SK-N-SH treated with all-trans-retinoic acid at 6 μM for 48 hours (cell line): ENCODE measurements around the gene TMUB2.

Experiments used
- ATAC-seq: fragments of 200-7000 bp; cut with Tn5 transposase; 3 replicates; pipeline ENCODE4 v1.9.1; 2020; ENCODE audit warnings: mild to moderate bottlenecking, moderate library complexity
- BACH2 ChIP-seq: fragments of 250-450 bp; sonication (Bioruptor Pico); IDR thresholded peaks from 2 replicates; pipeline ENCODE4 v1.9.0; 2021; ENCODE audit warnings: mild to moderate bottlenecking, borderline replicate concordance
- CSDC2 ChIP-seq: fragments of 250-450 bp; sonication (Bioruptor Pico); IDR thresholded peaks from 2 replicates; pipeline ENCODE4 v1.5.0; 2020; ENCODE audit warnings: mild to moderate bottlenecking, moderate library complexity
- CSRNP3 ChIP-seq: fragments of 250-450 bp; sonication (Bioruptor Pico); IDR thresholded peaks from 2 replicates; pipeline ENCODE4 v1.5.1; 2021; ENCODE audit warnings: mild to moderate bottlenecking, moderate library complexity
- ESRRG ChIP-seq: fragments of 250-450 bp; sonication (Bioruptor Pico); IDR thresholded peaks from 2 replicates; pipeline ENCODE4 v1.6.1; 2021; ENCODE audit warnings: mild to moderate bottlenecking
- GLIS3 ChIP-seq: fragments of 250-450 bp; sonication (Bioruptor Pico); IDR thresholded peaks from 2 replicates; pipeline ENCODE4 v1.5.0; 2020; ENCODE audit warnings: mild to moderate bottlenecking, moderate library complexity
- ISL1 ChIP-seq: fragments of 250-450 bp; sonication (Bioruptor Pico); IDR thresholded peaks from 2 replicates; pipeline ENCODE4 v2.1.2; 2022; ENCODE audit warnings: mild to moderate bottlenecking, moderate library complexity
- OSR1 ChIP-seq: fragments of 250-450 bp; sonication (Bioruptor Pico); IDR thresholded peaks from 2 replicates; pipeline ENCODE4 v1.8.0; 2022; ENCODE audit warnings: moderate library complexity, mild to moderate bottlenecking, inconsistent platforms
- PPARA ChIP-seq: fragments of 250-450 bp; sonication (Bioruptor Pico); IDR thresholded peaks from 2 replicates; pipeline ENCODE4 v1.5.0; 2020; ENCODE audit warnings: mild to moderate bottlenecking, borderline replicate concordance
- RARB ChIP-seq: fragments of 250-450 bp; sonication (Bioruptor Pico); IDR thresholded peaks from 2 replicates; pipeline ENCODE4 v1.8.0; 2021; ENCODE audit warnings: mild to moderate bottlenecking, moderate library complexity
- SNAI2 ChIP-seq: fragments of 250-450 bp; sonication (Bioruptor Pico); IDR thresholded peaks from 2 replicates; pipeline ENCODE4 v1.5.0; 2020; ENCODE audit warnings: mild to moderate bottlenecking, moderate library complexity
- TCF4 ChIP-seq: fragments of 250-450 bp; sonication (Bioruptor Pico); IDR thresholded peaks from 2 replicates; pipeline ENCODE4 v1.8.0; 2021; ENCODE audit warnings: mild to moderate bottlenecking, moderate library complexity, borderline replicate concordance
- TOX ChIP-seq: fragments of 250-450 bp; sonication (Bioruptor Pico); IDR thresholded peaks from 2 replicates; pipeline ENCODE4 v1.8.0; 2021; ENCODE audit warnings: mild to moderate bottlenecking, moderate library complexity, borderline replicate concordance
- ZC3H10 ChIP-seq: fragments of 250-450 bp; sonication (Bioruptor Pico); IDR thresholded peaks from 2 replicates; pipeline ENCODE4 v1.5.1; 2021; ENCODE audit warnings: mild to moderate bottlenecking, moderate library complexity
- ZFP3 ChIP-seq: fragments of 250-450 bp; sonication (Bioruptor Pico); IDR thresholded peaks from 2 replicates; pipeline ENCODE4 v1.5.0; 2020; ENCODE audit warnings: mild to moderate bottlenecking, moderate library complexity
- ZFP30 ChIP-seq: fragments of 450-650 bp; formaldehyde crosslinking; IDR thresholded peaks from 2 replicates; pipeline ENCODE4 v1.5.0; 2022; ENCODE audit warnings: mild to moderate bottlenecking, moderate library complexity
- ZNF565 ChIP-seq: fragments of 450-650 bp; formaldehyde crosslinking; conservative IDR thresholded peaks from 2 replicates; pipeline ENCODE4 v1.5.0; 2020; ENCODE audit warnings: low read depth, mild to moderate bottlenecking, moderate library complexity
- ZNF70 ChIP-seq: fragments of 450-650 bp; formaldehyde crosslinking; IDR thresholded peaks from 2 replicates; pipeline ENCODE4 v1.5.0; 2020; ENCODE audit warnings: mild to moderate bottlenecking, moderate library complexity
- ZNF8 ChIP-seq: fragments of 450-650 bp; formaldehyde crosslinking; IDR thresholded peaks from 2 replicates; pipeline ENCODE4 v1.5.0; 2020; ENCODE audit warnings: mild to moderate bottlenecking, moderate library complexity
- TF ChIP-seq, protein P1 (sequence below): fragments of 250-450 bp; sonication (Bioruptor Pico); IDR thresholded peaks from 2 replicates; pipeline ENCODE4 v1.8.0; 2021; ENCODE audit warnings: low read depth, mild to moderate bottlenecking, moderate library complexity, borderline replicate concordance
- TF ChIP-seq, protein P2 (sequence below): fragments of 250-450 bp; sonication (Bioruptor Pico); IDR thresholded peaks from 2 replicates; pipeline ENCODE4 v1.5.1; 2020; ENCODE audit warnings: low read depth, mild to moderate bottlenecking, moderate library complexity
- TF ChIP-seq, protein P3 (sequence below): fragments of 250-450 bp; sonication (Bioruptor Pico); IDR thresholded peaks from 2 replicates; pipeline ENCODE4 v1.5.0; 2020; ENCODE audit warnings: mild to moderate bottlenecking, moderate library complexity
- TF ChIP-seq, protein P4 (sequence below): fragments of 250-450 bp; sonication (Bioruptor Pico); IDR thresholded peaks from 2 replicates; pipeline ENCODE4 v1.8.0; 2020; ENCODE audit warnings: mild to moderate bottlenecking, moderate library complexity, borderline replicate concordance

Gene TMUB2

DNA sequence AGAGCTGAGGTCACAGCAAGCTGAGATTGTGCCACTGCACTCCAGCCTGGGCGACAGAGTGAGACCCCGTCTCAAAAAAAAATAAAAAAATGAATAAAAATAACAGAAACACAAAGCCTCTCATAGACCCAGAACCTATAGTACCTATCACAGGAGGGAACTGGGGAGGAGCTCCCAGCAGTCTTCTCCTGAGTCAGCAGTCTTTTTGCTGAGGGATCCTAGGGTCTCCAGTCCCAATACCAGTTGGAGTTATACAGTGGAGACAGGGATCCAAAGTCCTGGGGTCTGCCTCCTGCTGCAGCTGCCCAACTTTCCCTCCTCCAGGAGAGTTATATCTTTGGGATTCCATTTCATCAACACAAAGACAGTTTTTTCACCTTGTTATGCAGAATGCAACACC lies 3.7 kb upstream of the TMUB2 start:
- no peak for TF ChIP-seq ZNF70
- no peak for TF ChIP-seq GLIS3 (CRISPR knock-in tag)
- TF ChIP-seq OSR1 (CRISPR knock-in tag), result no peak
- no peak for TF ChIP-seq RARB
- TF ChIP-seq TCF4 (CRISPR knock-in tag), result no peak
- TF ChIP-seq ZFP30 (CRISPR knock-in tag), result no peak
- TF ChIP-seq, protein P1, sequence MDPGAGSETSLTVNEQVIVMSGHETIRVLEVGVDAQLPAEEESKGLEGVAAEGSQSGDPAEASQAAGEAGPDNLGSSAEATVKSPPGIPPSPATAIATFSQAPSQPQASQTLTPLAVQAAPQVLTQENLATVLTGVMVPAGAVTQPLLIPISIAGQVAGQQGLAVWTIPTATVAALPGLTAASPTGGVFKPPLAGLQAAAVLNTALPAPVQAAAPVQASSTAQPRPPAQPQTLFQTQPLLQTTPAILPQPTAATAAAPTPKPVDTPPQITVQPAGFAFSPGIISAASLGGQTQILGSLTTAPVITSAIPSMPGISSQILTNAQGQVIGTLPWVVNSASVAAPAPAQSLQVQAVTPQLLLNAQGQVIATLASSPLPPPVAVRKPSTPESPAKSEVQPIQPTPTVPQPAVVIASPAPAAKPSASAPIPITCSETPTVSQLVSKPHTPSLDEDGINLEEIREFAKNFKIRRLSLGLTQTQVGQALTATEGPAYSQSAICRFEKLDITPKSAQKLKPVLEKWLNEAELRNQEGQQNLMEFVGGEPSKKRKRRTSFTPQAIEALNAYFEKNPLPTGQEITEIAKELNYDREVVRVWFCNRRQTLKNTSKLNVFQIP, result no peak
- no peak for TF ChIP-seq ESRRG (CRISPR knock-in tag)
- no peak for TF ChIP-seq ISL1 (CRISPR knock-in tag)
- TF ChIP-seq ZNF565 (CRISPR knock-in tag), result no peak
- no peak for TF ChIP-seq ZC3H10 (CRISPR knock-in tag)
- TF ChIP-seq, protein P2, sequence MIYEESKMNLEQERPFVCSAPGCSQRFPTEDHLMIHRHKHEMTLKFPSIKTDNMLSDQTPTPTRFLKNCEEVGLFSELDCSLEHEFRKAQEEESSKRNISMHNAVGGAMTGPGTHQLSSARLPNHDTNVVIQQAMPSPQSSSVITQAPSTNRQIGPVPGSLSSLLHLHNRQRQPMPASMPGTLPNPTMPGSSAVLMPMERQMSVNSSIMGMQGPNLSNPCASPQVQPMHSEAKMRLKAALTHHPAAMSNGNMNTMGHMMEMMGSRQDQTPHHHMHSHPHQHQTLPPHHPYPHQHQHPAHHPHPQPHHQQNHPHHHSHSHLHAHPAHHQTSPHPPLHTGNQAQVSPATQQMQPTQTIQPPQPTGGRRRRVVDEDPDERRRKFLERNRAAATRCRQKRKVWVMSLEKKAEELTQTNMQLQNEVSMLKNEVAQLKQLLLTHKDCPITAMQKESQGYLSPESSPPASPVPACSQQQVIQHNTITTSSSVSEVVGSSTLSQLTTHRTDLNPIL (CRISPR knock-in tag), result no peak
- TF ChIP-seq, protein P3, sequence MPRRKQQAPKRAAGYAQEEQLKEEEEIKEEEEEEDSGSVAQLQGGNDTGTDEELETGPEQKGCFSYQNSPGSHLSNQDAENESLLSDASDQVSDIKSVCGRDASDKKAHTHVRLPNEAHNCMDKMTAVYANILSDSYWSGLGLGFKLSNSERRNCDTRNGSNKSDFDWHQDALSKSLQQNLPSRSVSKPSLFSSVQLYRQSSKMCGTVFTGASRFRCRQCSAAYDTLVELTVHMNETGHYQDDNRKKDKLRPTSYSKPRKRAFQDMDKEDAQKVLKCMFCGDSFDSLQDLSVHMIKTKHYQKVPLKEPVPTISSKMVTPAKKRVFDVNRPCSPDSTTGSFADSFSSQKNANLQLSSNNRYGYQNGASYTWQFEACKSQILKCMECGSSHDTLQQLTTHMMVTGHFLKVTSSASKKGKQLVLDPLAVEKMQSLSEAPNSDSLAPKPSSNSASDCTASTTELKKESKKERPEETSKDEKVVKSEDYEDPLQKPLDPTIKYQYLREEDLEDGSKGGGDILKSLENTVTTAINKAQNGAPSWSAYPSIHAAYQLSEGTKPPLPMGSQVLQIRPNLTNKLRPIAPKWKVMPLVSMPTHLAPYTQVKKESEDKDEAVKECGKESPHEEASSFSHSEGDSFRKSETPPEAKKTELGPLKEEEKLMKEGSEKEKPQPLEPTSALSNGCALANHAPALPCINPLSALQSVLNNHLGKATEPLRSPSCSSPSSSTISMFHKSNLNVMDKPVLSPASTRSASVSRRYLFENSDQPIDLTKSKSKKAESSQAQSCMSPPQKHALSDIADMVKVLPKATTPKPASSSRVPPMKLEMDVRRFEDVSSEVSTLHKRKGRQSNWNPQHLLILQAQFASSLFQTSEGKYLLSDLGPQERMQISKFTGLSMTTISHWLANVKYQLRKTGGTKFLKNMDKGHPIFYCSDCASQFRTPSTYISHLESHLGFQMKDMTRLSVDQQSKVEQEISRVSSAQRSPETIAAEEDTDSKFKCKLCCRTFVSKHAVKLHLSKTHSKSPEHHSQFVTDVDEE (CRISPR knock-in tag), result no peak
- TF ChIP-seq BACH2 (CRISPR knock-in tag), result no peak
- ATAC-seq, result no peak

- no peak for ATAC-seq
- TF ChIP-seq ZFP30 (CRISPR knock-in tag) (no peak), OSR1 (CRISPR knock-in tag) (no peak), SNAI2 (CRISPR knock-in tag) (no peak), PPARA (CRISPR knock-in tag) (no peak), ISL1 (CRISPR knock-in tag) (no peak), CSDC2 (no peak)
- TF ChIP-seq, all 23 proteins: peak for 0
Observed at GRCh38 chr17:44184212-44184810, 2.5 kb upstream of the TMUB2 start.

GRCh38 chr17:44187131-44187899 lies 543 bp downstream of the TMUB2 start:
- ATAC-seq, result peak; percentile 65

More at GRCh38 chr17:44187131-44187899, 543 bp downstream of the TMUB2 start:
- no peak for TF ChIP-seq GLIS3 (CRISPR knock-in tag)
- TF ChIP-seq ZFP3, result no peak
- no peak for TF ChIP-seq OSR1 (CRISPR knock-in tag)
- no peak for TF ChIP-seq ZFP30 (CRISPR knock-in tag)
- no peak for TF ChIP-seq ZNF8
- no peak for TF ChIP-seq ESRRG (CRISPR knock-in tag)
- TF ChIP-seq ZNF565 (CRISPR knock-in tag), result no peak
- TF ChIP-seq, protein P1, result no peak
- no peak for TF ChIP-seq ZNF70
- TF ChIP-seq ZC3H10 (CRISPR knock-in tag), result no peak
- no peak for TF ChIP-seq TOX
- TF ChIP-seq RARB, result no peak
- no peak for TF ChIP-seq CSRNP3 (CRISPR knock-in tag)
- TF ChIP-seq, protein P2 (CRISPR knock-in tag), result no peak
- no peak for TF ChIP-seq TCF4 (CRISPR knock-in tag)
- TF ChIP-seq SNAI2 (CRISPR knock-in tag), result no peak
- TF ChIP-seq, protein P4, sequence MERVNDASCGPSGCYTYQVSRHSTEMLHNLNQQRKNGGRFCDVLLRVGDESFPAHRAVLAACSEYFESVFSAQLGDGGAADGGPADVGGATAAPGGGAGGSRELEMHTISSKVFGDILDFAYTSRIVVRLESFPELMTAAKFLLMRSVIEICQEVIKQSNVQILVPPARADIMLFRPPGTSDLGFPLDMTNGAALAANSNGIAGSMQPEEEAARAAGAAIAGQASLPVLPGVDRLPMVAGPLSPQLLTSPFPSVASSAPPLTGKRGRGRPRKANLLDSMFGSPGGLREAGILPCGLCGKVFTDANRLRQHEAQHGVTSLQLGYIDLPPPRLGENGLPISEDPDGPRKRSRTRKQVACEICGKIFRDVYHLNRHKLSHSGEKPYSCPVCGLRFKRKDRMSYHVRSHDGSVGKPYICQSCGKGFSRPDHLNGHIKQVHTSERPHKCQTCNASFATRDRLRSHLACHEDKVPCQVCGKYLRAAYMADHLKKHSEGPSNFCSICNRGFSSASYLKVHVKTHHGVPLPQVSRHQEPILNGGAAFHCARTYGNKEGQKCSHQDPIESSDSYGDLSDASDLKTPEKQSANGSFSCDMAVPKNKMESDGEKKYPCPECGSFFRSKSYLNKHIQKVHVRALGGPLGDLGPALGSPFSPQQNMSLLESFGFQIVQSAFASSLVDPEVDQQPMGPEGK (CRISPR knock-in tag), result no peak
- TF ChIP-seq, all 23 proteins: peak for 0
